Gastroesophageal sphincter (tissue), 2 donors: Measurements from ENCODE around the gene AMZ2.

Experiments
- EP300 ChIP-seq: sonication (generic); formaldehyde crosslinking; IDR thresholded peaks from one replicate; pipeline ENCODE4 v1.6.1; 2017; ENCODE audit warnings: antibody characterized with exemption, mild to moderate bottlenecking
- POLR2A ChIP-seq, 2 donors: fragments of 450-650 bp; IDR thresholded peaks; one replicate each; pipeline ENCODE4 v1.6.1; 2017; ENCODE audit warnings: antibody characterized with exemption in 2 of 2, mild to moderate bottlenecking in 2 of 2, moderate library complexity in 1 of 2

GRCh38 chr17:68293490-68294195 lies 45.8 kb downstream of the AMZ2 start:
- no peak for TF ChIP-seq POLR2A (IDR thresholded peaks at IDR 0.05)
- no peak for TF ChIP-seq EP300
